RWPE1 (cell line): Measurements from ENCODE around the gene GFOD1.

ENCODE experiments used
- CTCF ChIA-PET: fragments of 350-600 bp; sonication (Branson Sonifier 250); formaldehyde crosslinking; extraction: SDS; loops from one replicate; lab custom pipeline; 2021; lab: Yijun Ruan, JAX
- POLR2A ChIA-PET: fragments of 400-600 bp; formaldehyde crosslinking; extraction: SDS; loops from one replicate; lab custom pipeline; 2020; ENCODE audit warnings: antibody characterized with exemption; ENCODE audit not compliant: low non-redundant PET; lab: Yijun Ruan, JAX
- DNase-seq: peaks from one replicate; pipeline ENCODE4 v3.0.0; 2012; ENCODE audit warnings: low spot score
- H3K27ac ChIP-seq: fragments of 450-650 bp; 2 replicates; pipeline ENCODE4 v1.5.1; 2017
- CTCF ChIP-seq: fragments of 450-650 bp; conservative IDR thresholded peaks from 2 replicates; pipeline ENCODE4 v1.5.1; 2017; ENCODE audit warnings: low read depth, mild to moderate bottlenecking

The GFOD1 gene

DNA sequence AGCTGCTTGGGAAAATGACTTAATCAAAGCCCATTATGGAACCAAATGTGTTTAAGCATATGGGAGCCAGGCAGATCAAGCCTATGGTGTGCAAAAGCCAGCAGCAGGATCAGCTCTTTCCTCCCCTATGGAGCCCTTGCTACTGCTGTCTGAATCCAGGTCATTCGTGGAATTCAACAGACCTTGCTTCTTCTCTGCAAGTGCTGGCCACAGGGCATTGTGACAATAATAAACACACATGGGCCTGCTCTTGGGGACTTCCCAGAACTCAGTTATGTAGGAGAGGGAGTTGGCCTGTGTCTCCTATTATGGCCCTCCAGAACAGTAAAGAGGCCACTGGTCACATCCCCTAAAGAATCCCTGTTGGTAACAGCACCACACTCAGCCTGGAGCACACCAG lies 18.6 kb downstream of the GFOD1 start:
- POLR2A ChIA-PET = no interaction called here
- CTCF ChIA-PET = no interaction called here
- TF ChIP-seq CTCF = no peak
- no peak for DNase-seq
- H3K27ac ChIP-seq = no peak overlapping the region

GRCh38 chr6:13467216-13467600 lies 20.2 kb downstream of the GFOD1 start:
- ChIA-PET CTCF (interaction anchor here (0.7 kb wide), 1 partner anchor 147 kb away, joined by 5 read pairs; no protein-coding TSS in a partner anchor), POLR2A (no interaction called here)
- DNase-seq = no peak
- H3K27ac ChIP-seq = no peak overlapping the region
- no peak for TF ChIP-seq CTCF

GRCh38 chr6:13466304-13467215 lies 20.8 kb downstream of the GFOD1 start:
- CTCF ChIA-PET = interaction anchor here (1.2 kb wide), 1 partner anchor 108 kb away, joined by 3 read pairs; the partner anchor contains the start of gene SIRT5
- no peak for DNase-seq
- POLR2A ChIA-PET = no interaction called here
- no peak overlapping the region for H3K27ac ChIP-seq
- TF ChIP-seq CTCF = no peak

DNA sequence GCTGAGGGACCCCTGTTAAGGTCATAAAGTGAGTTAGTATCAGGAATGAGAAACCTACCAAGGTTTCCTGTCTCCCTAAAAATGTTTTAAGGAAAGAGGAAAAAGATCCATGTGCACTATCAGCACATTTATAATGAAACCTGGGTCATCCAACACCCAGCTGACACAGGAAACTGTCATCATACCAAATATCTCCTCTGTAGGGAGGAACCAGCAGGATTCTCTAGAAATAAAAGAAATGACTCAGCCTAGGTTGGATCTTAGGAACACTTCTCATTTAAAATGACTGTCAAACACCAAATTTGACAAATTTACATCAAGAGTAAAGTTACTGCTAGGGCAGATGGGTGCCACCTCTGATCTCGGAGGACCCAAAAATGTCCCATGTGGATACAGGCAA lies 21.7 kb downstream of the GFOD1 start:
- DNase-seq = no peak
- ChIA-PET POLR2A (no interaction called here), CTCF (interaction anchor here (0.7 to 1.2 kb wide), 2 partner anchors 66 to 109 kb away, joined by 3 to 5 read pairs; partner anchors contain the start of gene SIRT5)
- TF ChIP-seq CTCF = no peak
- no peak overlapping the region for H3K27ac ChIP-seq

DNA sequence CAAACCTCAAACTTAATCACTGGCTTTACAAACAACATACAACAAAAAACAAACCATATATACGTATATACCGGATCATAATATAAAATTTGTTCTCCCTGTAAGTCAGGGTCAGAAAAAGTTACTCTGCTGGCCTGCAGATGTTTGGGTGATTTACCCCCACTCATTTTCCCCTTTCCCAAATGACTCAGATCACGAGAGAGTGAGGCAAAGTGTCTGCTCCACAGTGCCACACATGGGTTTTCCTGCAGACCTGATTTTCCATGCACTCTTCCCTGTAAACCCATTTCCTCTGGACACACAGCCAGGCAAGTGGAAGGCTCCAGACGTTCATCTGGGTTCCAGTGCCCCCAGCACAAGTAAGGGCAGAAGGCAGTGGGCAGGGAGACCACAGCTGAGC lies 23.5 kb downstream of the GFOD1 start:
- no peak for TF ChIP-seq CTCF
- H3K27ac ChIP-seq = no peak overlapping the region
- ChIA-PET POLR2A (no interaction called here), CTCF (no interaction called here)
- no peak for DNase-seq

DNA sequence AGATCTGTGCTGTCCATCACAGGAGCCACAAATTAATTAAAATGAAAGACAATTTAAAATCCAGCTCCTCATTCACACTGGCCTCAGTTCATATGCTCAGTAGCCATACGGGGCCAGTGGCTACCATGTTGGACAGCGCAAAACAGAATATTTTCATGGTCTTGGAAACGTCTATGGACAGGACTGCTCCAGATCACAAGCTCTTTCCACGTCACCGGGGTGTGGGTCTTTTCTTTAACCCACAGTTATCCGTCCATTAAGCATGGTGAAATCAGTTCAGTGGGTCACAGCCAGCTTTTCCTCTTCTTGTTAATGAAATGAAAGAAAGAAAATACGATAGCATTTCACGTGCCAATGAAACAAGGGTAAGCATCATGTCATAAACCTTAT lies 24.1 kb downstream of the GFOD1 start:
- no peak for DNase-seq
- TF ChIP-seq CTCF = no peak
- no peak overlapping the region for H3K27ac ChIP-seq
- ChIA-PET POLR2A (no interaction called here), CTCF (no interaction called here)
